Ascending aorta (tissue), 2 donors: Measurements from ENCODE around the gene RAP2B. TPM values are rescaled to one million over a fixed set of nuclear protein-coding genes. Genes with fewer than 3 reads are reported as not detected.
"Not testable (repeated sequence)": the region's sequence is repeated elsewhere in the genome, so short reads cannot be mapped to it uniquely, and the experiment has no call there.

ENCODE experiments used
- DNase-seq, 2 donors: peaks; one replicate each; pipeline ENCODE4 v3.0.0-alpha.2; 2019; ENCODE audit warnings: low spot score in 2 of 2
- H3K27ac ChIP-seq, 2 donors: fragments of 200-600 bp; sonication (generic); one replicate each; pipeline ENCODE4 v1.5.1; 2016 to 2017; ENCODE audit warnings: mild to moderate bottlenecking in 1 of 2
- H3K27me3 ChIP-seq: fragments of 200-600 bp; sonication (generic); one replicate; pipeline ENCODE4 v1.5.1; 2017
- H3K36me3 ChIP-seq, 2 donors: fragments of 200-600 bp; sonication (generic); one replicate each; pipeline ENCODE4 v1.5.1; 2016
- H3K4me1 ChIP-seq, 2 donors: fragments of 200-600 bp; sonication (generic); one replicate each; pipeline ENCODE4 v1.5.1; 2016 to 2017; ENCODE audit warnings: mild to moderate bottlenecking in 1 of 2
- H3K4me3 ChIP-seq, 2 donors: fragments of 200-600 bp; sonication (generic); one replicate each; pipeline ENCODE4 v1.5.1; 2016 to 2017; ENCODE audit warnings: mild to moderate bottlenecking in 1 of 2
- H3K9me3 ChIP-seq, 2 donors: fragments of 200-600 bp; sonication (generic); one replicate each; pipeline ENCODE4 v1.5.1; 2016
- intact Hi-C: fragments of 100-400 bp; cut with DNase I; formaldehyde crosslinking; loops from one replicate; pipeline ENCODE4 v1.15.1; 2023
- total RNA-seq: library from RNA; depleted of rRNA; stranded (reverse); fragments of >200 nt; gene quantifications from one replicate; pipeline ENCODE4 v1.1.0, GENCODE V29; 2016
- TF ChIP-seq, protein P1 (sequence below), 3 experiments: fragments of 200-600 bp in 2 of 3; fragments of 450-650 bp in 1 of 3; sonication (generic) in 2 of 3; IDR thresholded peaks; one replicate each; pipeline ENCODE4 v1.5.1; 2016 to 2019; ENCODE audit warnings: antibody characterized with exemption in 3 of 3, mild to moderate bottlenecking in 1 of 3, moderate library complexity in 1 of 3

RAP2B gene
- total RNA-seq = 1.6 TPM

DNA sequence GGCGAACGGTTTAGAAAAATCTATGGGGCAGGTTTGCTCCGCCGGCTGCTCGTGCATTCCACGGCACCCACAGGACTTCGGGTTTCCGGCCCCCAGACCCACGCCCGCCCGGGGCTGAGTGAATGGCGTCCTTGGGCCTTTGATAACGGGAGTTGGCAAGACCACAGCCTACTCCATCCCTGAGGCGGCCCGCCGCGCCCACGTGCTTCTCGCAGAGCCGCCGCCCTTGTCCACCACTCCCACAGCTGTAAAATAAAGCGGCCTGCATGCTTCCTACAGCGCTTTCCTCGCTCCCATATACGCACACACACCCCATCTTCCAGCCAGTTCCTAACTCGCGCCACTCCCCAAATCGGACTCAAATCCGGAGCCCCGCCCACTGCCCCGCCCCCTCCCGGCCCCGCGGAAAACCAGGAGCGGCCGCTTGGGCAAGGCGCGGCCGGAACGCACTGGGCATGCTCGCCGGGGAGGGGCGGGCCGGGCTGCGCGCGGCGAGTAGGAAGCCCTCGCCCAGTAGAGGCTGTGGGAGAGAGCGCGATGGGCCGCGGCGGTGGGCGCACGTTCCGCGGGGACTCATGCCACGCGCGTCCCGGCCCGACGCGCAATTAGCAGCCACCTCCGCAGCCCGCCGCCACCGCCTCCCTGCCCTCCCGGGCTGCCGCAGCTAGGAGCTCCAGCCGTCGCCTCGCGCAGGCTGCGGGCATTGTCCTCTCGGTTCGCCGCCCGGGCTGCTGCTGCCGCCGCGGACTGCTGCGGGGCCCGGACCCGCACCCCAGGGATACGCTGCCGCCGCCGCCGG, at the start of gene RAP2B:
Gene RAP2B, plus strand, starts transcription at position 513 of the 799 bp plus-strand sequence. CDS start 468 bp downstream, outside the sequence.
- DNase-seq = peak; percentile 93 to 99
- intact Hi-C loops = loop anchor here (1.0 to 10.0 kb wide), 5 partner anchors 109 to 1160 kb away; partner anchors contain the start of genes ARHGEF26 and DHX36

GRCh38 chr3:153113541-153113940, 48.5 kb upstream of the RAP2B start:
- no peaks in the 10 kb centered on the region for H3K36me3 ChIP-seq
- H3K4me1 ChIP-seq = no peaks in the 10 kb centered on the region
- H3K27me3 ChIP-seq = no peaks in the 10 kb centered on the region
- H3K9me3 ChIP-seq = no peaks in the 10 kb centered on the region
- TF ChIP-seq, protein P1, sequence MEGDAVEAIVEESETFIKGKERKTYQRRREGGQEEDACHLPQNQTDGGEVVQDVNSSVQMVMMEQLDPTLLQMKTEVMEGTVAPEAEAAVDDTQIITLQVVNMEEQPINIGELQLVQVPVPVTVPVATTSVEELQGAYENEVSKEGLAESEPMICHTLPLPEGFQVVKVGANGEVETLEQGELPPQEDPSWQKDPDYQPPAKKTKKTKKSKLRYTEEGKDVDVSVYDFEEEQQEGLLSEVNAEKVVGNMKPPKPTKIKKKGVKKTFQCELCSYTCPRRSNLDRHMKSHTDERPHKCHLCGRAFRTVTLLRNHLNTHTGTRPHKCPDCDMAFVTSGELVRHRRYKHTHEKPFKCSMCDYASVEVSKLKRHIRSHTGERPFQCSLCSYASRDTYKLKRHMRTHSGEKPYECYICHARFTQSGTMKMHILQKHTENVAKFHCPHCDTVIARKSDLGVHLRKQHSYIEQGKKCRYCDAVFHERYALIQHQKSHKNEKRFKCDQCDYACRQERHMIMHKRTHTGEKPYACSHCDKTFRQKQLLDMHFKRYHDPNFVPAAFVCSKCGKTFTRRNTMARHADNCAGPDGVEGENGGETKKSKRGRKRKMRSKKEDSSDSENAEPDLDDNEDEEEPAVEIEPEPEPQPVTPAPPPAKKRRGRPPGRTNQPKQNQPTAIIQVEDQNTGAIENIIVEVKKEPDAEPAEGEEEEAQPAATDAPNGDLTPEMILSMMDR (IDR thresholded peaks at IDR 0.05) = no peak
- DNase-seq = no peak
- intact Hi-C loops = no loop called here
- H3K27ac ChIP-seq = no peak overlapping the region
- no peak overlapping the region for H3K4me3 ChIP-seq

More for the DNA sequence above, at the start of gene RAP2B:
- H3K4me1 ChIP-seq = peaks cover 0 to 19% of the 10 kb centered on the region in 2 donors
- H3K27me3 ChIP-seq = no peaks in the 10 kb centered on the region
- TF ChIP-seq, protein P1 (IDR thresholded peaks at IDR 0.05) = no peak
- peak within 1 kb of the TSS; percentile 92 for H3K27ac ChIP-seq
- H3K9me3 ChIP-seq = no peaks in the 10 kb centered on the region
- H3K36me3 ChIP-seq = no peaks in the 10 kb centered on the region
- peak within 1 kb of the TSS; percentile 77 to 78 for H3K4me3 ChIP-seq

DNA sequence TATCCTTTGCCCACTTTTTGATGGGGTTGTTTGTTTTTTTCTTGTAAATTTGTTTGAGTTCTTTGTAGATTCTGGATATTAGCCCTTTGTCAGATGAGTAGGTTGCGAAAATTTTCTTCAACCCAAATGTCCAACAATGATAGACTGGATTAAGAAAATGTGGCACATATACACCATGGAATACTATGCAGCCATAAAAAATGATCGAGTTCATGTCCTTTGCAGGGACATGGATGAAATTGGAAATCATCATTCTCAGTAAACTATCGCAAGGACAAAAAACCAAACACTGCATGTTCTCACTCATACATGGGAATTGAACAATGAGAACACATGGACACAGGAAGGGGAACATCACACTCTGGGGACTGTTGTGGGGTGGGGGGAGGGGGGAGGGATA, 47.8 kb upstream of the RAP2B start:
- H3K27me3 ChIP-seq, H3K4me1 ChIP-seq, H3K4me3 ChIP-seq, H3K27ac ChIP-seq, H3K36me3 ChIP-seq, H3K9me3 ChIP-seq, intact Hi-C loops, DNase-seq: not testable (repeated sequence)

GRCh38 chr3:153115326-153115725, 46.7 kb upstream of the RAP2B start:
- Histone ChIP-seq H3K4me3 (no peak overlapping the region), H3K27me3 (no peaks in the 10 kb centered on the region), H3K36me3 (no peaks in the 10 kb centered on the region), H3K4me1 (no peaks in the 10 kb centered on the region), H3K9me3 (no peaks in the 10 kb centered on the region), H3K27ac (no peak overlapping the region)
- intact Hi-C loops = no loop called here
- DNase-seq = no peak
- TF ChIP-seq, protein P1 (IDR thresholded peaks at IDR 0.05) = no peak

DNA sequence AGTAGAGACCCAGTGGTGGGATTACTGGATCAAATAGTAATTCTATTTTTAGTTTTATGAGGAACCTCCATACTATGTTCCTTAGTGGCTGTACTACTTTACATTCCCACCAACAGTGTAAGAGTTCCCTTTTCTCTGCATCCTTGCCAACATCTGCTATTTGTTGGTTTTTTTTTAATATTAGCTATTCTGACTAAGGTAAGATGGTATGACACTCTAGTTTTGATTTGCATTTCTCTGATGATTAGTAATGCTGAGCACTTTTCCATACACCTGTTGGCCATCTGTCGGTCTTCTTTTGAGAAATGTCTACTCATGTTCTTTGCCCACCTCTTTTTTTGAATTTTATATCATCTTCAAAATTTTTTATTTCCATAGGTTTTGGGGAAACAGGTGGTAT, 34.2 kb upstream of the RAP2B start:
- Histone ChIP-seq H3K4me1 (no peaks in the 10 kb centered on the region), H3K36me3 (no peaks in the 10 kb centered on the region), H3K27ac (no peak overlapping the region), H3K27me3 (no peaks in the 10 kb centered on the region), H3K4me3 (no peak overlapping the region), H3K9me3 (peaks cover 0 to 5% of the 10 kb centered on the region in 2 donors)
- no peak for DNase-seq
- intact Hi-C loops = no loop called here
- TF ChIP-seq, protein P1 (IDR thresholded peaks at IDR 0.05) = no peak

- Histone ChIP-seq H3K36me3 (no peaks in the 10 kb centered on the region), H3K4me1 (no peaks in the 10 kb centered on the region), H3K27me3 (no peaks in the 10 kb centered on the region), H3K27ac (no peak overlapping the region), H3K9me3 (peaks cover 0 to 3% of the 10 kb centered on the region in 2 donors), H3K4me3 (no peak overlapping the region)
- TF ChIP-seq, protein P1 (IDR thresholded peaks at IDR 0.05) = no peak
- no peak for DNase-seq
- intact Hi-C loops = no loop called here
Observed at GRCh38 chr3:153129426-153129825, 32.6 kb upstream of the RAP2B start.
